H9 (cell line): ENCODE data around the gene SSBP1. TPM values are rescaled to one million over a fixed set of nuclear protein-coding genes. Genes with fewer than 3 reads are reported as not detected.
"Not testable (repeated sequence)": the region's sequence is repeated elsewhere in the genome, so short reads cannot be mapped to it uniquely, and the experiment has no call there.

Source experiments
- DNase-seq: peaks from one replicate; pipeline ENCODE4 v3.0.0-alpha.2; 2017
- H2AFZ ChIP-seq: one replicate; pipeline ENCODE4 v1.6.1; 2013; ENCODE audit warnings: mild to moderate bottlenecking, low read length, control low read depth, moderate library complexity
- H2AK5ac ChIP-seq: 2 replicates; pipeline ENCODE4 v1.6.1; 2013; ENCODE audit warnings: low read length, control low read depth, mixed read lengths; ENCODE audit not compliant: insufficient read length
- H2BK120ac ChIP-seq: one replicate; pipeline ENCODE4 v1.6.1; 2013; ENCODE audit warnings: low read depth, mild to moderate bottlenecking, low read length, control low read depth, inconsistent platforms; ENCODE audit not compliant: poor library complexity, severe bottlenecking
- H2BK12ac ChIP-seq: 2 replicates; pipeline ENCODE4 v1.6.1; 2013; ENCODE audit warnings: low read length, control low read depth, mixed read lengths, low read depth; ENCODE audit not compliant: insufficient read length
- H2BK15ac ChIP-seq: 2 replicates; pipeline ENCODE4 v1.6.1; 2013; ENCODE audit warnings: low read depth, low read length, control low read depth
- H2BK20ac ChIP-seq: one replicate; pipeline ENCODE4 v1.6.1; 2013; ENCODE audit warnings: low read depth, mild to moderate bottlenecking, low read length, control low read depth, inconsistent platforms; ENCODE audit not compliant: poor library complexity, severe bottlenecking
- H2BK5ac ChIP-seq: 2 replicates; pipeline ENCODE4 v1.6.1; 2013; ENCODE audit warnings: low read length, control low read depth, mixed read lengths; ENCODE audit not compliant: insufficient read length
- H3K14ac ChIP-seq: 2 replicates; pipeline ENCODE4 v1.6.1; 2013; ENCODE audit warnings: low read length, control low read depth; ENCODE audit not compliant: insufficient read depth
- H3K18ac ChIP-seq: 2 replicates; pipeline ENCODE4 v1.6.1; 2013; ENCODE audit warnings: low read depth, mild to moderate bottlenecking, mixed read lengths, low read length, control low read depth; ENCODE audit not compliant: insufficient read length
- H3K23ac ChIP-seq: 2 replicates; pipeline ENCODE4 v1.6.1; 2013; ENCODE audit warnings: low read length, control low read depth, mixed read lengths, low read depth; ENCODE audit not compliant: insufficient read length
- H3K23me2 ChIP-seq: 2 replicates; pipeline ENCODE4 v1.6.1; 2013; ENCODE audit warnings: low read depth, mild to moderate bottlenecking, mixed read lengths, low read length, control low read depth; ENCODE audit not compliant: insufficient read length, poor library complexity, severe bottlenecking
- H3K27ac ChIP-seq: 2 replicates; pipeline ENCODE4 v1.5.1; 2013; ENCODE audit warnings: low read length, control low read depth, mixed read lengths, low read depth; ENCODE audit not compliant: insufficient read length
- H3K27me3 ChIP-seq: 2 replicates; pipeline ENCODE4 v1.6.1; 2013; ENCODE audit warnings: low read length, control low read depth, inconsistent platforms; ENCODE audit not compliant: insufficient read depth
- H3K4ac ChIP-seq: 2 replicates; pipeline ENCODE4 v1.6.1; 2013; ENCODE audit warnings: low read depth, mild to moderate bottlenecking, control low read depth, inconsistent platforms, low read length, moderate library complexity
- H3K4me1 ChIP-seq: 2 replicates; pipeline ENCODE4 v1.6.1; 2013; ENCODE audit warnings: low read length, control low read depth, inconsistent platforms; ENCODE audit not compliant: insufficient read depth
- H3K4me2 ChIP-seq: 2 replicates; pipeline ENCODE4 v1.6.1; 2013; ENCODE audit warnings: low read length, control low read depth, mixed read lengths; ENCODE audit not compliant: insufficient read length, insufficient read depth
- H3K56ac ChIP-seq: 2 replicates; pipeline ENCODE4 v1.6.1; 2013; ENCODE audit warnings: low read depth, mild to moderate bottlenecking, mixed read lengths, low read length, control low read depth; ENCODE audit not compliant: insufficient read length
- H3K79me1 ChIP-seq: 2 replicates; pipeline ENCODE4 v1.6.1; 2013; ENCODE audit warnings: low read depth, mild to moderate bottlenecking, moderate library complexity, low read length, control low read depth, inconsistent platforms; ENCODE audit not compliant: insufficient read depth, poor library complexity, severe bottlenecking
- H3K79me2 ChIP-seq: 2 replicates; pipeline ENCODE4 v1.6.1; 2013; ENCODE audit warnings: low read length, control low read depth, inconsistent platforms; ENCODE audit not compliant: insufficient read depth
- H3K9ac ChIP-seq: 2 replicates; pipeline ENCODE4 v1.6.1; 2013; ENCODE audit warnings: low read length, control low read depth, mixed read lengths; ENCODE audit not compliant: insufficient read length; ENCODE audit errors: extremely low read depth
- H3K9me3 ChIP-seq: one replicate; pipeline ENCODE4 v1.6.1; 2013; ENCODE audit warnings: low read depth, low read length, inconsistent platforms; ENCODE audit not compliant: control insufficient read depth
- H3T11ph ChIP-seq: one replicate; pipeline ENCODE4 v1.6.1; 2013; ENCODE audit warnings: mild to moderate bottlenecking, low read length, control low read depth, inconsistent platforms
- H4K20me1 ChIP-seq: one replicate; pipeline ENCODE4 v1.6.1; 2013; ENCODE audit not compliant: control insufficient read depth, insufficient read length, insufficient read depth
- H4K5ac ChIP-seq: 2 replicates; pipeline ENCODE4 v1.6.1; 2013; ENCODE audit warnings: low read depth, mild to moderate bottlenecking, mixed read lengths, low read length, control low read depth; ENCODE audit not compliant: insufficient read length
- H4K8ac ChIP-seq: replicated peaks from 2 replicates; pipeline ENCODE4 v1.6.1; 2013; ENCODE audit warnings: low read length, control low read depth, mixed read lengths, low read depth; ENCODE audit not compliant: insufficient read length
- H4K91ac ChIP-seq: 2 replicates; pipeline ENCODE4 v1.6.1; 2013; ENCODE audit warnings: low read depth, mild to moderate bottlenecking, moderate library complexity, mixed read lengths, low read length, control low read depth; ENCODE audit not compliant: insufficient read length
- H3K27ac Mint-ChIP-seq, 3 experiments: 2 replicates in 2 of 3; 3 replicates in 1 of 3; pipeline ENCODE4 v1.8.0; 2020 to 2021; ENCODE audit warnings: mixed read lengths in 3 of 3, mild to moderate bottlenecking in 1 of 3, moderate library complexity in 1 of 3
- H3K27me3 Mint-ChIP-seq: 2 replicates; pipeline ENCODE4 v1.8.0; 2021; ENCODE audit warnings: low read depth, mild to moderate bottlenecking, moderate library complexity, mixed read lengths
- H3K36me3 Mint-ChIP-seq, 3 experiments: 2 replicates in 2 of 3; 3 replicates in 1 of 3; pipeline ENCODE4 v1.8.0; 2020 to 2021; ENCODE audit warnings: low read depth in 3 of 3, mixed read lengths in 3 of 3; ENCODE audit not compliant: insufficient read depth in 1 of 3
- H3K4me1 Mint-ChIP-seq, 2 experiments: 2 replicates each; pipeline ENCODE4 v1.8.0; 2020; ENCODE audit warnings: mixed read lengths in 2 of 2
- H3K4me3 Mint-ChIP-seq, 2 experiments: 2 replicates in 1 of 2; 3 replicates in 1 of 2; pipeline ENCODE4 v1.8.0; 2020 to 2021; ENCODE audit warnings: mild to moderate bottlenecking in 2 of 2, mixed read lengths in 2 of 2, moderate library complexity in 1 of 2
- H3K9me3 Mint-ChIP-seq, 2 experiments: 2 replicates in 1 of 2; 3 replicates in 1 of 2; pipeline ENCODE4 v1.8.0; 2020; ENCODE audit warnings: mild to moderate bottlenecking in 2 of 2, mixed read lengths in 2 of 2, moderate library complexity in 1 of 2
- CTCF ChIP-seq: fragments of 200-600 bp; sonication (generic); conservative IDR thresholded peaks from 3 replicates; pipeline ENCODE4 v1.8.0; 2021; ENCODE audit warnings: antibody characterized with exemption, mild to moderate bottlenecking
- WGBS: extraction: QIAGEN DNeasy Blood & Tissue Kit; methylation state at CpG from one replicate; pipeline ENCODE4 v1.1.7; 2013; ENCODE audit warnings: missing lambda C conversion rate, low lambda C conversion rate, mixed read lengths; ENCODE audit not compliant: insufficient read length; ENCODE audit errors: extremely low coverage; 5-methylcytosine and 5-hydroxymethylcytosine counted together
- total RNA-seq: library from RNA; stranded (reverse); gene quantifications from 2 replicates; pipeline ENCODE4 v1.2.1, GENCODE V29; 2021

SSBP1 gene
- total RNA-seq, 1 experiment from 2014 or later: 266 TPM

GRCh38 chr7:141763797-141764196 is 25.6 kb downstream of the SSBP1 start, which contains the start of gene TAS2R3:
TAS2R3 (plus strand) TSS chr7:141764097; CDS start chr7:141764159, 62 bp downstream.
- no peak within 1 kb of the TSS for H3K23ac ChIP-seq
- Mint-ChIP-seq H3K4me3 (no peak within 1 kb of the TSS), H3K27me3 (no peaks in the 10 kb centered on the region), H3K27ac (no peak within 1 kb of the TSS), H3K4me1 (peaks cover 0 to 5% of the 10 kb centered on the region in 2 experiments; a peak in 2 of 4 replicates), H3K9me3 (no peaks in the 10 kb centered on the region), H3K36me3 (peaks cover 15 to 40% (median 20%) of the 10 kb centered on the region in 3 experiments; a peak in 6 of 7 replicates)
- H3K79me1 ChIP-seq: no peaks in the 10 kb centered on the region
- H3K18ac ChIP-seq: no peak within 1 kb of the TSS
- H3K9ac ChIP-seq: no peak within 1 kb of the TSS
- H3K79me2 ChIP-seq: no peaks in the 10 kb centered on the region
- H2BK120ac ChIP-seq: no peak within 1 kb of the TSS
- no peak within 1 kb of the TSS for H2BK20ac ChIP-seq
- no peaks in the 10 kb centered on the region for H3K23me2 ChIP-seq
- no peak within 1 kb of the TSS for H2AK5ac ChIP-seq
- no peak within 1 kb of the TSS for H3T11ph ChIP-seq
- no peak for TF ChIP-seq CTCF
- no peak for DNase-seq
- no peaks in the 10 kb centered on the region for H3K27me3 ChIP-seq
- H2AFZ ChIP-seq: no peak within 1 kb of the TSS
- H2BK12ac ChIP-seq: no peak within 1 kb of the TSS
- no peak within 1 kb of the TSS for H2BK5ac ChIP-seq
- WGBS: no CpG with 5 or more reads among the region's 3 CpGs
- H4K91ac ChIP-seq: no peak within 1 kb of the TSS
- no peaks in the 10 kb centered on the region; the same call in 1 of the 2 replicates for H3K4me1 ChIP-seq
- H2BK15ac ChIP-seq: no peak within 1 kb of the TSS
- H4K5ac ChIP-seq: no peak within 1 kb of the TSS
- no peak within 1 kb of the TSS for H3K56ac ChIP-seq
- H3K14ac ChIP-seq: no peak within 1 kb of the TSS
- no peak within 1 kb of the TSS for H3K4me2 ChIP-seq
- H4K8ac ChIP-seq: peak within 1 kb of the TSS; percentile 63
- H3K4ac ChIP-seq: no peak within 1 kb of the TSS
- H4K20me1 ChIP-seq: no peaks in the 10 kb centered on the region
- no peaks in the 10 kb centered on the region for H3K9me3 ChIP-seq
- no peak within 1 kb of the TSS for H3K27ac ChIP-seq

- H2BK120ac ChIP-seq, H3K9ac ChIP-seq, H3K4me3 Mint-ChIP-seq, H3K23ac ChIP-seq, H2AFZ ChIP-seq, DNase-seq, H3K4ac ChIP-seq, H3K79me2 ChIP-seq, H2BK12ac ChIP-seq, H2BK20ac ChIP-seq, H3K27ac ChIP-seq, H3K4me1 ChIP-seq, H2BK5ac ChIP-seq, H4K5ac ChIP-seq, H3K27me3 ChIP-seq, H3K4me2 ChIP-seq, H4K8ac ChIP-seq, H4K91ac ChIP-seq, H3K4me1 Mint-ChIP-seq, H2BK15ac ChIP-seq, H3K79me1 ChIP-seq, H3K56ac ChIP-seq, H2AK5ac ChIP-seq, H4K20me1 ChIP-seq, H3K27ac Mint-ChIP-seq, H3K27me3 Mint-ChIP-seq, H3K18ac ChIP-seq, H3K14ac ChIP-seq, H3K9me3 ChIP-seq, H3K23me2 ChIP-seq, H3T11ph ChIP-seq: not testable (repeated sequence)
- H3K9me3 Mint-ChIP-seq: peaks cover 12 to 14% of the 10 kb centered on the region in 2 experiments; a peak in 4 of 5 replicates
- peaks cover 23 to 37% (median 23%) of the 10 kb centered on the region in 3 experiments; a peak in 6 of 7 replicates for H3K36me3 Mint-ChIP-seq
- WGBS: no CpG with 5 or more reads among the region's 3 CpGs
Observed at GRCh38 chr7:141770083-141770583, 32.0 kb downstream of the SSBP1 start.
